ENCODE results near the gene COL6A5. TPM values are rescaled to one million over a fixed set of nuclear protein-coding genes. Genes with fewer than 3 reads are reported as not detected.

Gene COL6A5
- total and polyA plus RNA-seq, 2 donors (not counting 3 experiments of a cell fraction or from before 2014, with no cell fraction given): not detected

GRCh38 chr3:130392266-130392665 is 46.8 kb downstream of the COL6A5 start:
- intact Hi-C loops (cut with micrococcal nuclease): no loop called here
- TF ChIP-seq, protein P1, sequence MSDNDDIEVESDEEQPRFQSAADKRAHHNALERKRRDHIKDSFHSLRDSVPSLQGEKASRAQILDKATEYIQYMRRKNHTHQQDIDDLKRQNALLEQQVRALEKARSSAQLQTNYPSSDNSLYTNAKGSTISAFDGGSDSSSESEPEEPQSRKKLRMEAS (IDR thresholded peaks at IDR 0.05; ENCODE audit: insufficient read depth, insufficient read length): no peak
- TF ChIP-seq CTCF (IDR thresholded peaks at IDR 0.05; ENCODE audit: extremely low read depth in 1 of 2, insufficient read depth in 1 of 2, low read depth in 1 of 2, low read length in 2 of 2) (no peak), EZH2 (IDR thresholded peaks at IDR 0.05; ENCODE audit: borderline replicate concordance, low read depth, low read length, severe bottlenecking) (no peak), FOS (IDR thresholded peaks at IDR 0.05; ENCODE audit: borderline replicate concordance, insufficient read depth, low read length) (no peak), JUN (IDR thresholded peaks at IDR 0.05; ENCODE audit: borderline replicate concordance, insufficient read depth, insufficient read length, low read depth) (no peak), MYC (IDR thresholded peaks at IDR 0.05; ENCODE audit: low read depth, low read length) (no peak), GATA2 (IDR thresholded peaks at IDR 0.05; ENCODE audit: insufficient read depth, insufficient read length, low read depth, low read length) (no peak), POLR2A (IDR thresholded peaks at IDR 0.05; ENCODE audit: low read depth, low read length) (no peak)
- Histone ChIP-seq H3K27ac (ENCODE audit: insufficient read depth, low read depth, low read length) (no peak overlapping the region), H3K79me2 (ENCODE audit: control insufficient read depth, insufficient read depth, low read length) (no peaks in the 10 kb centered on the region), H4K20me1 (replicated peaks; ENCODE audit: control insufficient read depth, extremely low read depth, insufficient read depth, low read length) (no peaks in the 10 kb centered on the region), H2AFZ (ENCODE audit: low read depth, low read length) (no peak overlapping the region), H3K9me1 (replicated peaks; ENCODE audit: control insufficient read depth, extremely low read depth, insufficient read depth, low read length) (no peaks in the 10 kb centered on the region), H3K9me3 (replicated peaks; ENCODE audit: control insufficient read depth, insufficient read depth, low read length) (no peaks in the 10 kb centered on the region), H3K9ac (replicated peaks; ENCODE audit: extremely low read depth, insufficient read depth, low read length) (no peak overlapping the region), H3K27me3 (ENCODE audit: control insufficient read depth in 2 of 2, insufficient read depth in 2 of 2, low read length in 2 of 2) (no peaks in the 10 kb centered on the region), H3K4me3 (replicated peaks in 1 of 3; ENCODE audit: insufficient read depth in 1 of 3, low read depth in 1 of 3, low read length in 3 of 3) (no peak overlapping the region), H3K36me3 (ENCODE audit: control insufficient read depth in 2 of 2, extremely low read depth in 1 of 2, insufficient read depth in 2 of 2, low read length in 2 of 2) (no peaks in the 10 kb centered on the region), H3K4me1 (ENCODE audit: control insufficient read depth, extremely low read depth, insufficient read depth, low read length) (no peaks in the 10 kb centered on the region), H3K4me2 (ENCODE audit: insufficient read depth, low read length) (no peak overlapping the region)
- FAIRE-seq (no peak), DNase-seq (ENCODE audit: low read depth, low spot score) (no peak)
- ChIA-PET POLR2A (no interaction called here), CTCF (no interaction called here)
- BruUV-seq (replicated peaks): no TSS peak
- dilution Hi-C loops (cut with MboI; ENCODE audit: extremely low pct_ligation_motif_present, low sequenced_read_pairs): no loop called here

All from endothelial cell of umbilical vein (primary cell).